ENCODE data around the gene TRMT61A. TPM values are rescaled to one million over a fixed set of nuclear protein-coding genes. Genes with fewer than 3 reads are reported as not detected.

TRMT61A gene
- total RNA-seq, 1 experiment from 2014 or later: 3.8 TPM

GRCh38 chr14:103563226-103563620 lies 34.2 kb downstream of the TRMT61A start:
- no peak for DNase-seq (ENCODE audit: low read depth)

- DNase-seq (ENCODE audit: low read depth): no peak
Measured at GRCh38 chr14:103563844-103564505, 35.0 kb downstream of the TRMT61A start.

DNA sequence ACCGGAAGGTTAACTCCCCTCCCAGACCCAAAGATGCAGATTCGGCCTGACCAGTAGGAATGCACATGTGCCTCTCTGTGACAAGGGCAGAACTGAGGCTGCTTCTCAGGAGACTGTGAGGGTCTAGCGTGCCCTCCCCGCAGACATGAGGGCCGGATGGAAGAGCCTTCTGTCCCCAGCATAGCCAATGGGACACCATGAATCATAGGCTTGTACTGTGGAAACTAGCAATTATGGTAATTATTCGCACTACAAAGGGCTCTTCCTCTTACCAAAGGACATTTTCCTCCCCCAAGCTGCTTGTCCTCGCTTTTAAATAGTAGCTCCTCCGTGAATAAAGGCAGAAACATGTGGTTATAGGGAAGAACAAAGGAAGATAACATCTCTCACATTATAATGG lies 40.0 kb downstream of the TRMT61A start:
- no peak for DNase-seq (ENCODE audit: low read depth)

DNA sequence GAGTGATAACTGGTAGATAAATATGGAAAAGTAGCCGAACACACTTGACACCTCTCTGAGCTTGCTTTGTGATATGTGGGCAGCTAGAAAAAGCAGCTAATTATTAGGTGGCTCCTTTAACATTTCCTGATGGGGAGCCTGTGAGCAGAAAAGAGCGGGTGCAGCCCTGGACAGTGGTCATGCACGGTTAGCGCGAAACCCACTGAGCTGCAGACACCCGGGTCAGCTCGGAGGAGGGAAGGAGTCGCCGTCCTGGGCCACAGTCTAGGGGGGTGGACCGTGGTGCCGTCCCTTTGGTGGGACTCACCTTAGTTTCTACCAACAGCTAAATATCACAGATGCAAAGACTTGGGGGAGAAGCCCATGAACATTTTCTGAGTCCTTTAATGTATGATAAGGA lies 40.4 kb downstream of the TRMT61A start:
- no peak for DNase-seq (ENCODE audit: low read depth)

DNA sequence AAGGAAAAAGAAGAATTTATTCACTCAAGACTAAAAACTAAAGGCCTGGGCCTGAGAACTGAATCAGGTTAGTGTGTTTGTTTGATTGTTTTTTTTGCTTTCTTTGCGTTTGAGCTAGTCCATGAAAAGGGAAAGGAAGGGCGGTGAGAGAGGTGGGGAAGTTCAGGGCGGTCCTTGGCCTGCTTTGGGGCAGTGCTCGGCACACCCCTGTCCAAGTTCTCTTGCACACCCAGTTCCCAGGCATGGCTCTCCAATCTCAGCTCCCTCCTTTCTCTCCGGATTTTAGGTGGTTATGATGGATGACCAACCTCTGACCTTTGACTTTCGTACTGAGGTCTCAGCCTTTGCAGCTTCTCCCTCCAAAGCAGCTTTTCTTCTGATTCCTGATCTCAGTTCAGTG lies 45.1 kb downstream of the TRMT61A start:
- DNase-seq (ENCODE audit: low read depth): no peak

- DNase-seq (ENCODE audit: low read depth): no peak
Measured at GRCh38 chr14:103574707-103575285, 45.8 kb downstream of the TRMT61A start.

GRCh38 chr14:103576371-103577024 lies 47.5 kb downstream of the TRMT61A start:
- peak; percentile 72 for DNase-seq (ENCODE audit: low read depth)

GRCh38 chr14:103578401-103579075 lies 49.5 kb downstream of the TRMT61A start:
- DNase-seq (ENCODE audit: low read depth): no peak

GRCh38 chr14:103581206-103581605 lies 52.2 kb downstream of the TRMT61A start:
- no peak for DNase-seq (ENCODE audit: low read depth)

DNA sequence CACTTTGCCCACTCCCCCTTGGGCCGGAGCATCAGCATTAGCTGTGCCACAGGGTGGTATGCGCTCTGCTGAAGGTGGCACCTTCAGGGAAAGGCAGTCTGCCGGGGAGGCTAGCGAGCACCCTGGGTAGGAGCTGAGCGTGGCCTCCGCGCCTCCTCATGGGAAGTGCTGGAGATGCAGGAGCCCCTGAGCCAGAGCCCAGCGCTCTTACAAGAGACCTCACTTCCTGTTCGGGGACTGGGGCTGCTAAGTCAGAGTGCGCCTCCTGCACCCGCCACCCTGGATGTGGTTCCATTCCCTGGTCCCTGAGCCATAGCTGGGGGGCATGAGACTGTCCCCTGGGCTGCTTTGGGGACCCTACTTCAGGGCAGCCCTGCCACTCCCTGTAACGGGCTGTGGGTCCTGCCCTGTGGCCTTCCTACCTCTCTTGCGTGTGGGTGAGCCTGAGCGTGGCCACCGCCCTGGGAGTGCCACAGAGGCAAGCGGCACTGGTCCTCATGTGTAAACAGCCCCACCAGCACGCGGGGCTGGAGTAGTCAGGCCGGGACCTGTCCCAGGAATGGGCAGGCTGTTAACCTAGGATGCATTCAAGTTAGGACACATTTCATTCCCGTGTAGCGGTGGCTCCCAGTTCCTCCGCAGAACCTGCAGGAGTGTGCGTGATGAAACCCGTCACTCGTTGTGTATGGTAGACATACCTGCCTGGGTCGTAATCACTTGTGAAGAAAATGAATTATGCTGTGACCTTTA lies 53.1 kb downstream of the TRMT61A start:
- DNase-seq (ENCODE audit: low read depth): no peak

DNA sequence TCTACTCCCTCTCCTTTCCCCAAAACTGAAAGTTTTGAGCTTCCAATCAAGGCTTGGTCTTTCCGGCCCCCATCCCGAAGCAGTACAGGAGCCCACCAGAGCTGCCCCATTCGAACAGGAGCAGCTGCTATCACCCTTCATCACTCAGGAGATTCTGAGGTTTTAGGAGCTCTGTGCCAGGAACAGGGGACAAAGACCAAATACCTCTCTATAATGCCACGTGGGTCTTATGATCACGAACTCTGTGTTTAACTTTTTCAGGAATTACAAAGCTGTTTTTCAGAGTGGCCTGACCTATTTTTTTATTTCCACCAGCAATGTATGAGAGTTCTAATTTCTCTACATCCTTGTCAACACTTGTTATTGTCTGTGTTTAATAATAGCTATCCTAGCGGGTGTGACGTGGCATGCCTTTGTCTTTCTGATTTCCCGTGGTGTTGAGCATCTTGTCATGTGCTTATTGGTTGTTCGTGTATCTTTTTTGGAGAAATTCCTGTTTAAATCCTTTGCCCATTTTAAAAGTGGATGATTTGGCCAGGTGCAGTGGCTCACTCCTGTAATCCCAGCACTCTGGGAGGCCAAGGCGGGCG lies 55.4 kb downstream of the TRMT61A start:
- DNase-seq (ENCODE audit: low read depth): no peak

Other genes with a start within 250 kb of the TRMT61A start
- gene EIF5, start 195.0 kb upstream of the TRMT61A start, total RNA-seq (2014; rRNA removed; shearing (Covaris generic)): 103 and 123 TPM in 2 replicates
- 45.9 and 61.9 TPM in 2 replicates for gene MARK3, start 143.8 kb upstream of the TRMT61A start, total RNA-seq (2014; rRNA removed; shearing (Covaris generic))
- 8.8 and 18.3 TPM in 2 replicates for gene CKB, start 6.4 kb upstream of the TRMT61A start, total RNA-seq (2014; rRNA removed; shearing (Covaris generic))
- gene BAG5, start 33.5 kb downstream of the TRMT61A start, total RNA-seq (2014; rRNA removed; shearing (Covaris generic)): 16.0 and 17.9 TPM in 2 replicates
- 28.4 and 48.0 TPM in 2 replicates for gene COA8, start 33.8 kb downstream of the TRMT61A start, total RNA-seq (2014; rRNA removed; shearing (Covaris generic))
- gene KLC1, start 100.0 kb downstream of the TRMT61A start, total RNA-seq (2014; rRNA removed; shearing (Covaris generic)): 89.5 and 118 TPM in 2 replicates
- 14.5 and 22.4 TPM in 2 replicates for gene XRCC3, start 186.3 kb downstream of the TRMT61A start, total RNA-seq (2014; rRNA removed; shearing (Covaris generic))
- gene ZFYVE21, start 186.6 kb downstream of the TRMT61A start, total RNA-seq (2014; rRNA removed; shearing (Covaris generic)): 34.5 and 37.0 TPM in 2 replicates

All from RPMI7951 (cell line).